NCI-H2107 (cell line): Measurements from ENCODE around the gene DPF3.

ENCODE experiments used
- DNase-seq: peaks from one replicate; lab custom pipeline; 2025; lab: John Stamatoyannopoulos, UW

DPF3 gene

DNA sequence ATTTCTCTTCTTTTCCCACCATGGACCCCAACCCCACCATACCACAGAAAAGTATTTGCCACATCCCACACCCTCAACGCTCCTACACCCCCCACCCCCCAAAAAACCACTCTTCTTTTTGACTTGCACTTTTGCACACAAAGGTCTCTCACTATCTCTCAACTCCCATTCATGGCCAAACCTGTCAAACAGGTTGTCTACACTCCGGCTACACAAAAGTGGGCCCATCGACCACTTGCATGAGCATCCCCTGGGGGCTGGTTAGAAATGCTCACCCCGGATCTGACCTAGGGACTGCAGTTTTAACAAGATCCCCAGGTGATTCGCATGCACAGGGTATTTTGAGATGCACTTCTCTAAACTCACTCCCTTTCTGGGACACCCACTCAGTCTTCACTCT lies 248.2 kb downstream of the DPF3 start:
- DNase-seq: no peak

DNA sequence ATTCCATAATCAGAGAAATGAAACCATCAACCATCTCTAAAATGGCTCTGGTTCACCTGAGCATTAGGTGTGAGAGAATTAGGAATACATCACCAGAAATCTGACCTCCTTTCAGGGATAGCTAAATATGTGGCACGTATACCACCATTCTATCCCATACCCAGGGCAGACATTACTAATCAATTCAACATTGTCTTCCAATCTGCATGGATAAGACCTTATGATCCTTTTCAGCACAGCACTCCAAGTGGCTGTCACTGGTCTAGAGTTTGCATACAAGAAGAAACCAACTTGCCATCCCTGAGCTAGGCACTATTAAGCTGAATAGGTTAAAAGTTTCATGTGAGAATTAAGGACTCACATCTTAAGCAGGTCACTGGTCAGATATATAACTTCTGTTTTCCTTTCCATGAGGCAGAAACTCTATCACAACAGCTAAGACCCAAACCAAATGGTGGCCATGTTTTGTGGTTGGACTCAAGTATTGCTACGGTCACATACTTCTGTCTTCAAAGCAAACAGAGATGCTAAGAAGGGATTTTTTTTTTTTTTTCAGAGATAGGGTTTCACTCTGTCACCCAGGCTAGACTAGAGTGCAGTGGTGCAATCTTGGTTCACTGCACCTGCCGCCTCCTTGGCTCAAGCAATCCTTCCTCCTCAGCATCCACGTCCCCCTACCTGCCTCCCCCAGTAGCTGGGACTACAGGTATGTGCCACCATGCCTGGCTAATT lies 249.0 kb downstream of the DPF3 start:
- DNase-seq: no peak

DNA sequence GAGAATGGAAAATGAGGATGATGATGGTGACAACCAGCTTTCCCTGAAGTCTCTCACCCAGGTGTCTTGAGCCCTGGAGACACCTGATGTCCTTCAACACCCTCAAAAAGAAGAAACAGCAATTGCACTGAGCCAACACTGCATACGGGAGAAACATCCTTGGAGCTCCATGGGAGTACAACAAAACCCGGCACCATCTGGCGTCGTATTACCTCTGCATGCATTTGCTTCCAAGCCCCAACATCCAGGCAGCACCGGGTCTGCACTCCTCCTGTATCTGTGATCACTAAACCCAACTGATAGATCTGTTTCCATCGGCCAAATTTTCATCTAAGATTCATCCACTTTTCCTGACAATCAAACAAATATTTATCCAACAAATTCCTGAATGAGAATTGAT lies 249.9 kb downstream of the DPF3 start:
- no peak for DNase-seq

DNA sequence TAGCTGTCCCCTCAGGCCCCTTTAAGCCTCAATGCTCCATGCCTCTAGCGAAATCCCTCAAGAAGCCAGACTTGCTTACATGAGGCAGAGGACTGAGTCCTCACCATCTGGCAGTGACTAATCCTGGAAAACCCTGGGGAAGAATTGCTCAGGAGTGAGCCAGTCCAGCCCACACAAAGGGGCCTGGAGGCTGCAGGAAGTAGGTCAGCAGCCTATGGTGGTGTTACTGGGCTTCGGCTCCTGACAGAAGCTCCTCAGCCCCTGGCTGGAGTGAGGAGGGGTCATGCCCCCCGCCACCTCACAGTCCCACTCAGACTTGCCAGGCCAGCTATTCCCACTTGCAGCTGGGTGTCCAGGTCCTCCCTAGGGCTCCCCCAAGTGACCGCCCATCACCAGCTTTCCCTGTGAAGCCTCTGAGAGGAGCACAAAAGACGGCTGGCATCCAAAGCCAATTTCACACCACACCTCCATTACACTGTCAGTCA lies 250.5 kb downstream of the DPF3 start:
- DNase-seq: no peak

DNA sequence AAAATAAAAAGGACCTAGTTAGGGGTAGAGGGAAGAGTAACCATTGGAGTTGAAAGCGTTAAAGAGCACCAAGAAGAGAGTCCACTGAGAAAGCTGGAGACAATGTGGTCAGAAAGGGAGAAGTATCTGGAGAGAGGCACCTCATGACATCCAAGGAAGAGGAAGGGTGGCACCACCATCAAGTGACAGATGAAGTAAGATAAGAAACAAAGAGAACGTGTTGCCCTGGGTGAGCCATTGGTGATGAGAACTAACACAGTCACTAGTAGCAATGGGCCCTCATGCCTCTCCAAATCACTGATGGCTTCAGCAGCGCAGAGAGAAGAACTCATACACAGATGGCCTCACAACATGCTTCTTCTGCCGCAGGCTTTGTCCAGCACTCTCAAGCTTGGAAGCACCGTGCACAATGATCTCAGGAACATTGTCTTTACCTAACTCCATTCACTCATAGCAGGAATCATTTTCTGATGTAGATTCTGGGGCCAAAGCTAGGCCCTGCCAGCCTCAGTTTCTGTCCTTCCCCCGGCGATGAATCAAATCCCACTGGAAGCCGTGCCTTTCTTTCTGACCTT lies 252.9 kb downstream of the DPF3 start:
- no peak for DNase-seq

DNA sequence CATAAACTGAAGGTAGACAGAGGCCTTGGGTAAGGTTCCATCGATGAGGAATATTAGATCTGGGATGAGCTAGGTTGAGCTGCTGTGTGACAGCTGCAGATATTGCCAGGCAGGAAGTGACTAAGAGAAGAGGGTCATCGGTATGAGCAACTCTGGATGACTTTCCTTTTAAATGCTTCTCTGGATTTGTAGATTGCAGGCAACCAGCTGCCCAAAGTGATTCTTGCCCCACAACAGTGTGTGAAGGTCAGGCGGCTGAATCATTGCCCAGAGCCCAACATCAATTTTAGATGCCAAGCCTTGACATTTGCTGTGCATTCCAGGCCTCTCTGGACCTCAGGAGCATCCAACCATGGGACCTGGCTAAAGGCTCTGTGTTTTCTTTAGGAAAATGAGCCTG lies 255.9 kb downstream of the DPF3 start:
- no peak for DNase-seq

DNA sequence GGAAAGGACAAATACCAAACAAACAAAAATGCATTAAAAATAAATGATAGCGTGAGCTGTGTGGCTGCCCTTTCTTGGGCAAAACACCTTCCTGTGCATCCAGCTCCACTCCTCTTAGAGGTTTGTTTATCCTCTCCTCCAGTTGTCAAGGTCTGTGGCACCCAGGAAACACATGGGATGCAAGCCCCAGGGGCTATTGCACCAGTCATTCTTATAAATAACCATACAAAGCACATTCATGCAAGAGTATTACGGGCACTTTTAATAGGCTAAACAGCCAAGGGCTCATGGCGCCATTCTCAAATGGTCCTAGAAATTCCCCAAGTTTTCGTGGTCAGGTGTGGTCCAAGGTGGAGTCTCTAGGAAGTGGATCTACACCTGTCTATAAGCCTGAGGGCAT lies 257.0 kb downstream of the DPF3 start:
- no peak for DNase-seq

DNA sequence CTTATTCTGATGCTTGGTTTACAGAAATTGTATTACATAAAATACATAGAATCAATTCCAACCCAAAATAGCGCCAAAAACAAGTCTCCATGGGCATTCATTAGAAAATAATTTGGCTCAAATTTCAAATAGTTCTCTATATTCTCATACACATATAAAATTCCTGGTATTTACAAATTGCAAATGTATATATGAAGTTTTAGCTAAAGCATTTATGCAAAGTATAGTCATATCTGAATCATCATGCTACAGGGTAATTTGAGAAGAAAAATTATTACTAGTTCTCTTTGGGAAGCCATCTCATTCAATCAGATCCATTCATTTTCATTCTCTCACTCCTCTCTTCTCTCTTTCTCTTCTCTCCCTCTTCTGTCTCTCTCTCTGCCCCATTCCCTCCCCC lies 257.8 kb downstream of the DPF3 start:
- DNase-seq: no peak

DNA sequence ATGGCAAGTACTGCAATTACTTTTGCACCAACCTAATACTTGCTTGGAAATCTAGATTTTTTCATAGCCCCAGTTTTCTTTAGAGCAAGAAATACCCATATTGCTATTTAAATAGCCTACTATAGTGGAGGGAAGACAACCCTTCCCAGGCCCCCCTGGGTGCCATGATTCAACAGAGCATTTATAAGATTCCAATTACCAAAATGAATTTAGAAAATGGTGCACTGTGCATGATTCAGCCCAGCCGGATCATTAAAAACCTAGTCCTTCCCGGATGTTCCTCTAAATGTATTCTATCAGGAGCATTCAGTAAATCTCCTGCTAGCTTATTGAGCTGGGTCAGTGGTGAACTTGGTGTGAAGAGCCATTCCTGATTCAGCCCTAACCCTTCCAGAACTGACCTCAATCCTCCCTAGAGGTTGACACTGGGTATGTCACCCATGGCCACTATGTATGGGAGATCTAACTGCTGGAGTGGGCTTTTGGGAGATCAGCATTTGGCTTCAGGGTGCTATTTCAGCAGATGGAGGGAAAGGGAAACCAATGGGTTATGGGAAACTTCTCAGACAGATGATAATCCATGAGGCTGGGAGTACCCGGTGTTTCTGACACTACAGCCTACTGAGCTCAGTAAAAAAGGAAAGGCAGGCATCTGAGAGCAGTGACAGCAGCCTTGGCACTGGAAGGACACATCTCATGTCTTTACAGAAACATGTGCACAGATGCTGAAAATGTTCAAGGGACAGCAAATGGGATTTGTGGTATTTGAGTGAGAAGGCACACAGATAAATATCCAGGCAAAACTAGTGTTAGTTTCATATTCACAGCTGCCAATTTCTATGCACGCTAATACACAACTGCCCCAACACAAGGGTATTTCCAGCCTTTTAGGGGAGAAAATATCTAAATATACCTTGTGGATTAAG lies 258.9 kb downstream of the DPF3 start:
- no peak for DNase-seq

DNA sequence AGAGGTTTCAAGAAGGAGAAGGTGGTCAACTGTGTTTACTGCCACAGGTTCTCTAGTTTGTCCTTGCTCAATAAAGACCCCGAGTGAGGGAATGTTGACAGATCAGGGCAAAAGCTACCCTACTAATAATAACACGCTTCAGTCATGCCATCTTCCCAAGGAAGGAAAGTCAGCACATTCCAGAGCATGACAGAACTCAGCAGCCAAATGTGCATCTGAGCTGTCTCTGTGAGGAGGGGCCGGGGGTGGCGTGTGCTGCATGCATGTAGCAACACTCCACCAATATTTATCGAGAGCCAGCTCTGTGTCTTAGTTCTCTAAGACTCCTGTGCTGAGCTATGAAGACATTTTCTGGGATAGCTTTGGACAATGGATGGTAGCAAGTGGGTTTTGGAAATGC lies 260.4 kb downstream of the DPF3 start:
- DNase-seq: no peak

DNA sequence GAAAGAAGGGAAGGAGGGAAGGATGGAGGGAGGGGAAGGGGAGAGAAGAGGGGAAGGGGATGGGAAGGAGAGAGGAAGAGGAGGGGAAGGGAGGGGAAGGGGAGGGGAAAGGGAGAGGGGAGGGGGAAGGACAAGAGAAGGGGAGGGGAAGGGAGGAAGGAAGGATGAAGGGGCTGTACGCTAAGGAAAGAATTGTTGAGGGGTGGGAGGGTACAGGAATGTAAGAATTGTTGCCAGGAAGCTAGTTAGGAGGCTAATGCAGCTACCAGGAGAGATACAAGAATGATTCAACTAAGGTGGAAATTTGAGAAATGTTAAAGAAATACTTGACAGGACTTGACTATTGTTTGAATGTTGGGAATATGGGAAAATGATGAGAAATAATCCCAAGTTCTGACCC lies 261.2 kb downstream of the DPF3 start:
- DNase-seq: no peak

DNA sequence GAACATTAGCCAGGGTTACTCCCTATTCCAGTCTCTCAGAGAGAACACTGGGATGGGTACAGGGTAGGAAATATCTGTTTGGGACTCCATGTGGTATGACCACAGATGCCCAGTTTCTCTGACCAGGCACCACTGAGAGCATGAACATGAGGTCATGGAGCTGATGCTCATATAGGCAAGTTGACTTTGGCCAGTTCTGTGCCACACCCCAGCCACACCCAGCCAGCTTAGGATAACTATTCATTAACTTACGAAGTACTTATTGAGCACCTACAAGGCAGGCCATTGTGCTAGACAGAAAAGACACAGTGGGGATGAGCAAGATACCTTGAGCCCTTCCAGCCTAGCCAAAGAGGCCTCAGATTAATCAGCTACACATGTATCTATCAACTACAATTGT lies 262.5 kb downstream of the DPF3 start:
- DNase-seq: no peak

DNA sequence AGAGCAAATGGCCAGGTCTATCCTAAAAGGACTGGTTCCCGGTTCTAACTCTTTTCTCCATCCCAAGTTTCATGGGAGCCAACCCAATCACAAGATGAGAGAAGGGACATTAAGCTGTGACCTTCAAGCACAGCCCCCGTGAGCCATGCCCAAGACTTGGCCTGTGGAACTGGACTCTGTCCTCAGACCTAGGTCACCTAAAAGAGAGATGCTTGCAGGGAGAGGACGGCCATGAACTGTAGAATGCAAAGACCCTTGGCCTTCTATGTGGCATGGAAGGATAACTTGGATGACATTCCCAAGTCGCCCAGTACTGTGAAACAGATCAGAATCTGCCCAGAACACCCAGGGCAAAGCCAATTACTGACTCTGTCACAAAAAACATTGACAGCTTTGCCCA lies 263.5 kb downstream of the DPF3 start:
- no peak for DNase-seq

DNA sequence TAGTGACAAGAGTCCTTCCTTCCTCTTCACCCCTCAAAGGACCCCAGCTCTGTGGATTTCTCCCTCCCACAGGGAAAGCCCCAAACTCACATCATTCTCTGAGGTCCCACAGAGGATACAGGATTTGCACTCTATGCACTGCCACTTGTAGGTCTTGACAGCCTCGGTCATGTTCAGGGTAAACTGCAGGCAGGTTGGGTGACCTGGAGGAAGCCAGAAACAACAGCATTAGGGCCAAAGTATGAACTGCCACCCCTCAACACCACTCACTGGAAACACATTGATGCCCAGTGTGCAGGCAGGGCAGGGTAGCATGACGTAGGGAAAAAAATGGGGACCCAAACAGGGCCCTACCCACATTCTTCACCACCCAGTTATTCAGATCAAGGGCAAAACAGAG lies 264.4 kb downstream of the DPF3 start:
- DNase-seq: no peak

DNA sequence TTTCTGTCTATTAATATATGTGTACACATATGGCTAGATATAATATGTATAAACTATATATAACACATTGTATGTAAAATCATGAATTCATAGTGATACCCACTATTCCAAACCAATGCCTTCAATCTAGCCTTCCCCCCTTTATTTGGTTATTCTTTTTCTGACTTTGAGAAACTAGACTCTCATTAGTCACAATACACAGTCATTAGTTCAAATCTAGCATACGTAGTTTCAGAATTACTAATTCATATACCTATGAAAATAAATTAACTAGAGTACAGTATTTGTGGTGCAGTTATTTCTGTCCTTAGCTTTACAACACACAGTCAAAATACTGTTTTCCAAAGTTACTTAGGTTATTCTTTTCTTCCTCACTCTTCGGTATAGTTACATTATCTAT lies 268.2 kb downstream of the DPF3 start:
- no peak for DNase-seq

DNA sequence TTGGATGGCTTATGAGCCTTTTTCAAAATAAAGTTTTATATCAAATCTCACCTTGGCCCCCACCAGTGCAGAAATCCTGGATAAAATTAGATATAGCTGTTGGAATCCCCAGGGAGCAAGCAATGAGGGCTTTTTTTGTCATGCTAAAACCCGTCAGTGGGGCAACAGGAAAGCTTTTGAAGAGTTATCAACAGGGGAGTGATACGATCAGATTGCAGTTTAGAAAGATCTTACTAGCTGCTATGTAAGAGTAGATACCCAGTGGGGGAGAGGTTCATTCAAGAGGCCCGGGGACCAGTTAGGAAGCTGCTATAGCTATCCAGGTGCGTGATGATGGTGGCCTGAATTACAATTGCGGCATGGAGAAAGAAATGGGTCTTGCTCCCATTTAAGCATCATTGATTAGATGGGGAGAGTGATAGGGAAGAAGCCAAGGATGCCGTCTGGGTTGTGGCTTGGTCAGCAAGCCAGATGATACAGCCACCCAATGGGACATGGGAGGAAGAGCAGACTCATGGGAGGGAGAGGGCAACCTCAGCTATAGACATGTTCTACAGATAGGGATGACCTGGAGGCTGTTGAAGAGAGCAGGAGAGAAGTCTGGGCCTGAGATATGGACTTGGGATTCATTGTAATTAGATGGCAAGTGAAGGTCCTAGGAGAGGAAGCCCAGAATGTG lies 272.4 kb downstream of the DPF3 start:
- no peak for DNase-seq

DNA sequence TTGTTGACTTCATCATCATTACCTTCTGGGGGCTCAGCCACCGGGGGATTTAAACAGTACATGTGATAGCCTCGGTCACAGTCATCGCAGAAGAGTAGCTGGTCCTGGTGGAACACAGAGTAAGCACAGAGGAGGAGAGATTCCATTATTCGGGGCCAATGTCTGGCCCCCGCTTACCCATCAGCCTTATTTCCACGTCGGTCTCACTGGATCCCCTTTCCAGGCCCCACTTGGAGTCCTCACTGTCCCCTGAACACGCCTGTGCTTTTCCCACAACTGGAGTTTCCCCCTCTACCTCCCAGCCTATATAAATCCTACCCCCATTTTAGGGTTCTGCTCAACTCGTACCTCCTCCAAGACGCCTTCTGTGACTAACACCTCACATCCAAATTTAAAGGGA lies 274.0 kb downstream of the DPF3 start:
- DNase-seq: no peak

DNA sequence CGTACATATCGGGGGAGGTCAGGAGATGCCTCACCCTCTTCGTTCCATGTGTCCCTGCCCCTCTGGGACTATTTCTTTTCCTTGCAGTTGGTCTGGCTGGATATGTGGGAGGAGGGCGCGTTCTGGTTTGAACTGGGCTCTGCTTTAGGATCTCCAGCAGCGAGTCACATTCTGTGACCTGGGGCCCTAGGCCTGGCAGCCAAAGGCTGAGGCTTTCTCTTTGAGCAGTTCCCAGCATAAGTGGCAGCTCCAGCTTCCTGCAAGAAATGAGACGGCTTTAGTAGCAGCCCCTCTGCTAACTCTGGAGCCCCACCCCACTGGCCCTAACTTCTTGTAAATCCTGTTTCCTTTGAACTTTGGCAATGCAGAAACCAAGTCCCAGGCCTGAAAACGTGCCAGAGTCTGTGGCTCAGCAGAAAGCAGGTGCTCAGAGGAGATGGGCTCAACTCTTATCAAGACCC lies 274.8 kb downstream of the DPF3 start:
- DNase-seq: no peak

DNA sequence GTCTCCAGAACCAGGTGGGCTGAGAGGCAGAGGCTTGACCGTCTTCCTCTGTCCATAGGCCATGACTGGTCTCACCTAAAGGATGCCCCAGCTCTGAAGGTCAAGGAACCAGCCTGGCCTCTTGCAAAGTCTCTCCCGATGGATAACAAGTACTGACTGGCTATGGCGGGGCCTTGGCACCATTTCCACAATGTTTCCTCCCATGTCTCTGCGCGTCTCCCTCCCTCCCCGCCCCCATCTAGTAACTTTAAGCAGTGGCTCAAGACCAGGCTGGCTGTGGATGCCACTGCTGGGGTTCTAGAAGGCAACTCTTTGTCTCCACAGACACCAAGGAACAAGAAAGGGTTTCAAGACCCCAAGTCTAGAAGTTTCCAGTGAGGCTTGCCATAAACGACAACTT lies 275.5 kb downstream of the DPF3 start:
- DNase-seq: no peak

DNA sequence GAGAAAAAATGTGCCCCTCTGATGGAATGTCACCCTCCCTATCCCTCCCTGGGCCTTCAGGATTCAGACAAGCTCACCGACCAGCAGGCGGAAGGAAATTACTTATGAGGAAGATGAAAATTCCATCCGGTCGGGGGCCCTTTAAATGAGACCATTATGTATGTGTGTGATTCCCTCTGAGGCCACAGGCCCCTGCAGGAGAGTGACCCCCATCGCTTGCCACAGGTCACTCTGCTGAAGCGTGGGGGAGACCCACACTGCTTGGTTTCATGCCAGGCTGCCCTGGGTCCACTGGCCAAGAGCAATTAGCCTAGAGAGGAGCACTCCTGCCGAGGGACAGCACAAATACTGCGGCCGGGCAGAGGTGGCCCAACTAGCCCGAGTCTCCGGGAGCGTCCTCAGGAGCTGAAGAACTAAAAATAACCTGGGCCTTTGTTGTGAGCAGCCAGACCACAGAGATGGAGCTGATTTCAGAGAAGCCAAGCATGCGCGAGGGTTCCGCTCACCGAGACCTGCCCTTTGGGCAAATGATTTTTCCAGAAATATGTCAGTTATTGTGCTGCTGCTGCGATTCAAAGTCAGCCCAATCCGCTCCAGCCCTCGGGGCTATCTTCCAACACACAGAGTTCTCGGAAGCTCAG lies 276.4 kb downstream of the DPF3 start:
- DNase-seq: no peak

DNA sequence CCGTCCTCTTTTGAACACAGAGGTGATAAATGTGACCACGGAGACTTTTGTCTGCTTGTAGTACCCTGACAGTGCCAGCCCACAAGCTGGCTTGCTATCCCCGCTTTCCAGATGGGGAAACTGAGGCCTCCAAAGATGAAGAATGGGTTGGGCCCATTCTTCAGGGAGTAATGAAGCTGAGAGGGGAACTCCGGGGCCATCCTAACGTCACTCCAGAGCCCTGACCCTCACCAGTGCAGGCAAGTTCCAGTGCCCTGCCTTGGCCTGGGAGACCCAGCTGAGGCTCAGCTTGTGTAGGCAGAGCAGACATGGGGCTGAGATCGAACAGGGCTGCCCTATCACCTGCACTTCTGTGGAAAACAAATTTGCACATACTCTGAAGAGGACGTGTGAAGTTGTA lies 277.1 kb downstream of the DPF3 start:
- no peak for DNase-seq

DNA sequence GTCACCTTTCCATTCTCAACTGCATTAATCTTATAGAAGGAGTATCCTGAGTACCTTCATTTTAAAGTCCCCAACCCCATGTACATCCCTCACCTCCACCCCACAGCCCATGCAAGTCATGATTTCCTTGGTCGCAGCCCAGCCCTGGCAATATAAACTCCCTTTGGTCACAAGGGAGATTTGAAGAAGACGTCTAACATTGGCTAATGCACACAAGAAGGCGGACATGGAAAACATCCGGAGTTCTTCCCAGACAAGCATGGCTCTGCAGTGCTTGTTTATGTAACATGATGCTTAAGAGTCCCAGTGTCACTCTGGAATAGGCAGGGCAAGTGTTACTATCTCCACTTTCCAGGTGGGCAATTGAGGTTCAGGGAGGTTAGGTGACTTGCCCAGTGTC lies 277.6 kb downstream of the DPF3 start:
- no peak for DNase-seq
